ENCODE measurements around the gene OPTN. TPM values are rescaled to one million over a fixed set of nuclear protein-coding genes. Genes with fewer than 3 reads are reported as not detected.

OPTN gene
- total RNA-seq, 6 donors from 2014 or later: 35.3 to 60.1 (median 52.2) TPM

- Histone ChIP-seq H3K27me3 (no peaks in the 10 kb centered on the region), H3K4me1 (peaks cover 7 to 20% (median 10%) of the 10 kb centered on the region in 4 donors), H3K4me3 (peak within 1 kb of the TSS in 3 of 4 donors; percentile 46 to 62 (median 47)), H3K36me3 (no peaks in the 10 kb centered on the region), H3K27ac (peak within 1 kb of the TSS in 1 of 4 donors; percentile 70), H3K9me3 (no peaks in the 10 kb centered on the region)
- peak in 1 of 4 donors; percentile 38 for TF ChIP-seq EP300 (IDR thresholded peaks at IDR 0.05)
- peak; percentile 62 to 67 for TF ChIP-seq POLR2AphosphoS5 (IDR thresholded peaks at IDR 0.05)
- TF ChIP-seq, protein P1, sequence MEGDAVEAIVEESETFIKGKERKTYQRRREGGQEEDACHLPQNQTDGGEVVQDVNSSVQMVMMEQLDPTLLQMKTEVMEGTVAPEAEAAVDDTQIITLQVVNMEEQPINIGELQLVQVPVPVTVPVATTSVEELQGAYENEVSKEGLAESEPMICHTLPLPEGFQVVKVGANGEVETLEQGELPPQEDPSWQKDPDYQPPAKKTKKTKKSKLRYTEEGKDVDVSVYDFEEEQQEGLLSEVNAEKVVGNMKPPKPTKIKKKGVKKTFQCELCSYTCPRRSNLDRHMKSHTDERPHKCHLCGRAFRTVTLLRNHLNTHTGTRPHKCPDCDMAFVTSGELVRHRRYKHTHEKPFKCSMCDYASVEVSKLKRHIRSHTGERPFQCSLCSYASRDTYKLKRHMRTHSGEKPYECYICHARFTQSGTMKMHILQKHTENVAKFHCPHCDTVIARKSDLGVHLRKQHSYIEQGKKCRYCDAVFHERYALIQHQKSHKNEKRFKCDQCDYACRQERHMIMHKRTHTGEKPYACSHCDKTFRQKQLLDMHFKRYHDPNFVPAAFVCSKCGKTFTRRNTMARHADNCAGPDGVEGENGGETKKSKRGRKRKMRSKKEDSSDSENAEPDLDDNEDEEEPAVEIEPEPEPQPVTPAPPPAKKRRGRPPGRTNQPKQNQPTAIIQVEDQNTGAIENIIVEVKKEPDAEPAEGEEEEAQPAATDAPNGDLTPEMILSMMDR (IDR thresholded peaks at IDR 0.05): peak; percentile 73 to 96 (median 92)
- TF ChIP-seq POLR2A (IDR thresholded peaks at IDR 0.05): no peak
- ATAC-seq (ENCODE audit: low FRiP score in 2 of 2) (peak; percentile 99 to 100), DNase-seq (peak; percentile 96 to 98)
- 0 to 1% methylated on average over 26 to 41 of the region's 56 CpGs for WGBS, 2 donors
These were observed 61.2 kb downstream of the OPTN start, which contains the start of gene MCM10 for GRCh38 chr10:13160934-13161856. TSS of gene MCM10 (plus strand) at chr10:13161558. CDS start at chr10:13164203, 2,645 bp downstream.

GRCh38 chr10:13161857-13162271 is 61.9 kb downstream of the OPTN start:
- Histone ChIP-seq H3K4me3 (peak overlapping the region in 3 of 4 donors; percentile 46 to 62 (median 47)), H3K4me1 (peaks cover 7 to 20% (median 10%) of the 10 kb centered on the region in 4 donors), H3K36me3 (no peaks in the 10 kb centered on the region), H3K9me3 (no peaks in the 10 kb centered on the region), H3K27me3 (no peaks in the 10 kb centered on the region), H3K27ac (peak overlapping the region in 1 of 4 donors; percentile 70)
- TF ChIP-seq POLR2AphosphoS5 (IDR thresholded peaks at IDR 0.05): no peak
- TF ChIP-seq POLR2A (IDR thresholded peaks at IDR 0.05): no peak
- no peak for TF ChIP-seq EP300 (IDR thresholded peaks at IDR 0.05)
- TF ChIP-seq, protein P1 (IDR thresholded peaks at IDR 0.05): no peak
- WGBS, 2 donors: 4 to 7% methylated on average over 18 of the region's 18 CpGs
- DNase-seq (no peak), ATAC-seq (ENCODE audit: low FRiP score in 2 of 2) (no peak)

- H3K27me3 ChIP-seq: no peaks in the 10 kb centered on the region
- no peaks in the 10 kb centered on the region for H3K9me3 ChIP-seq
- no peak overlapping the region for H3K4me3 ChIP-seq
- no peaks in the 10 kb centered on the region for H3K36me3 ChIP-seq
- DNase-seq (no peak), ATAC-seq (ENCODE audit: low FRiP score in 2 of 2) (no peak)
- TF ChIP-seq POLR2A (IDR thresholded peaks at IDR 0.05) (no peak), POLR2AphosphoS5 (IDR thresholded peaks at IDR 0.05) (no peak), EP300 (IDR thresholded peaks at IDR 0.05) (no peak)
- TF ChIP-seq, protein P1 (IDR thresholded peaks at IDR 0.05): no peak
- 90 to 94% methylated on average over 3 of the region's 3 CpGs for WGBS, 2 donors
- H3K4me1 ChIP-seq: peaks cover 7 to 20% (median 10%) of the 10 kb centered on the region in 4 donors
- no peak overlapping the region for H3K27ac ChIP-seq
These were observed 63.9 kb downstream of the OPTN start for GRCh38 chr10:13163859-13164258.

- Histone ChIP-seq H3K36me3 (no peaks in the 10 kb centered on the region), H3K9me3 (no peaks in the 10 kb centered on the region), H3K27me3 (no peaks in the 10 kb centered on the region), H3K4me1 (peaks cover 7 to 20% (median 10%) of the 10 kb centered on the region in 4 donors), H3K27ac (no peak overlapping the region), H3K4me3 (no peak overlapping the region)
- DNase-seq: no peak
- TF ChIP-seq EP300 (IDR thresholded peaks at IDR 0.05) (no peak), POLR2A (IDR thresholded peaks at IDR 0.05) (no peak), POLR2AphosphoS5 (IDR thresholded peaks at IDR 0.05) (no peak)
- TF ChIP-seq, protein P1 (IDR thresholded peaks at IDR 0.05): no peak
- ATAC-seq (ENCODE audit: low FRiP score in 2 of 2): no peak
These were observed 65.2 kb downstream of the OPTN start for GRCh38 chr10:13165177-13165576.

All from upper lobe of left lung (tissue), 6 donors.